OCI-LY1 (cell line): Measurements from ENCODE around the gene TAS2R1.

Source experiments
- H2AFZ ChIP-seq: fragments of 200-600 bp; sonication (generic), shearing (Covaris generic); 2 replicates; pipeline ENCODE4 v1.6.0; 2014; ENCODE audit warnings: antibody characterized with exemption, mild to moderate bottlenecking, low read length
- H3F3A ChIP-seq: fragments of 200-600 bp; sonication (generic), shearing (Covaris generic); 2 replicates; pipeline ENCODE4 v1.6.0; 2014; ENCODE audit warnings: mild to moderate bottlenecking, antibody characterized with exemption, low read length, moderate library complexity; ENCODE audit not compliant: insufficient read depth
- H3K27ac ChIP-seq: fragments of 200-600 bp; sonication (generic); 2 replicates; pipeline ENCODE4 v1.5.1; 2014; ENCODE audit warnings: low read length, mixed run types, mild to moderate bottlenecking, low read depth; ENCODE audit not compliant: poor library complexity, severe bottlenecking
- H3K27me3 ChIP-seq: fragments of 200-600 bp; sonication (generic); 2 replicates; pipeline ENCODE4 v1.6.0; 2014; ENCODE audit warnings: antibody characterized with exemption, mild to moderate bottlenecking, low read length, moderate library complexity; ENCODE audit not compliant: insufficient read depth
- H3K36me3 ChIP-seq: fragments of 200-600 bp; sonication (generic); 2 replicates; pipeline ENCODE4 v1.6.1; 2014; ENCODE audit warnings: mild to moderate bottlenecking, antibody characterized with exemption, low read length, moderate library complexity, mixed read lengths; ENCODE audit not compliant: insufficient read depth
- H3K4me1 ChIP-seq: fragments of 200-600 bp; sonication (generic); 2 replicates; pipeline ENCODE4 v1.5.1; 2014; ENCODE audit warnings: mild to moderate bottlenecking, low read length, moderate library complexity; ENCODE audit not compliant: insufficient read depth, severe bottlenecking
- H3K4me2 ChIP-seq: fragments of 200-600 bp; sonication (generic), shearing (Covaris generic); 2 replicates; pipeline ENCODE4 v1.6.1; 2014; ENCODE audit warnings: low read length
- H3K4me3 ChIP-seq: fragments of 200-600 bp; sonication (generic); 2 replicates; pipeline ENCODE4 v1.5.1; 2014; ENCODE audit warnings: low read length, low read depth, mild to moderate bottlenecking, mixed read lengths; ENCODE audit not compliant: poor library complexity, severe bottlenecking
- H3K79me2 ChIP-seq: fragments of 200-600 bp; shearing (Covaris generic); 2 replicates; pipeline ENCODE4 v1.6.1; 2016; ENCODE audit warnings: mixed run types, low read length, mixed read lengths; ENCODE audit not compliant: insufficient read depth
- H3K9ac ChIP-seq: fragments of 200-600 bp; sonication (generic), shearing (Covaris generic); 2 replicates; pipeline ENCODE4 v1.6.1; 2014; ENCODE audit warnings: mild to moderate bottlenecking, low read length, mixed read lengths
- H3K9me2 ChIP-seq: fragments of 200-600 bp; sonication (generic), shearing (Covaris generic); 2 replicates; pipeline ENCODE4 v1.6.1; 2014; ENCODE audit warnings: low read depth, mild to moderate bottlenecking, low read length, mixed read lengths
- H3K9me3 ChIP-seq: fragments of 200-600 bp; shearing (Covaris generic); 2 replicates; pipeline ENCODE4 v1.6.1; 2014; ENCODE audit warnings: low read length, mixed read lengths
- H4K20me1 ChIP-seq: fragments of 200-600 bp; sonication (generic), shearing (Covaris generic); 2 replicates; pipeline ENCODE4 v1.6.0; 2016; ENCODE audit warnings: mild to moderate bottlenecking, low read length; ENCODE audit not compliant: insufficient read depth
- EZH2 ChIP-seq: fragments of 200-600 bp; sonication (generic), shearing (Covaris generic); IDR thresholded peaks from 2 replicates; pipeline ENCODE4 v1.8.0; 2017; ENCODE audit warnings: borderline replicate concordance, mixed run types, mild to moderate bottlenecking, antibody characterized with exemption, low read length, moderate library complexity, mixed read lengths
- TF ChIP-seq, protein P1 (sequence below): fragments of 200-600 bp; sonication (generic), shearing (Covaris generic); IDR thresholded peaks from 2 replicates; pipeline ENCODE4 v1.5.1; 2017; ENCODE audit warnings: mild to moderate bottlenecking, antibody characterized with exemption, low read length, moderate library complexity, mixed read lengths

The TAS2R1 gene

DNA sequence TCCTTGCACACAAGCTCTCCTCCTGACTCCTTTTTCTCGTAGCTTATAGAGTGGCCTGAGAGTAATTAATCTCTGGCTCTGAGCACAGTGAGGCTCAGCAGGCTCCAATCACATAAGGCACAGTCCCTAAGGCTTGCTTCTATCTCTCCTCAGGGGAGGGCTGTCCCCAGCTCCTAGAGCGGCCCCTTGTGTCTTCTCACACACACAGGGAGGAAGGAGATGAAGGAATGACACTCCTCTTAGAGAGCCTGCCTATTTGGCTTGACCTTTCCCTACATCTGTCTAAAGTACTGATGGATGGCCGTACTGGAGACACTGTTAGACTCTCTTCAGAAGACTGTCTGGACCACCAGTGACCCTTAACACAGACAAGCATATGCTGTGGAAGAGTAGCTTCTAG is 12.9 kb downstream of the TAS2R1 start:
- TF ChIP-seq, protein P1, sequence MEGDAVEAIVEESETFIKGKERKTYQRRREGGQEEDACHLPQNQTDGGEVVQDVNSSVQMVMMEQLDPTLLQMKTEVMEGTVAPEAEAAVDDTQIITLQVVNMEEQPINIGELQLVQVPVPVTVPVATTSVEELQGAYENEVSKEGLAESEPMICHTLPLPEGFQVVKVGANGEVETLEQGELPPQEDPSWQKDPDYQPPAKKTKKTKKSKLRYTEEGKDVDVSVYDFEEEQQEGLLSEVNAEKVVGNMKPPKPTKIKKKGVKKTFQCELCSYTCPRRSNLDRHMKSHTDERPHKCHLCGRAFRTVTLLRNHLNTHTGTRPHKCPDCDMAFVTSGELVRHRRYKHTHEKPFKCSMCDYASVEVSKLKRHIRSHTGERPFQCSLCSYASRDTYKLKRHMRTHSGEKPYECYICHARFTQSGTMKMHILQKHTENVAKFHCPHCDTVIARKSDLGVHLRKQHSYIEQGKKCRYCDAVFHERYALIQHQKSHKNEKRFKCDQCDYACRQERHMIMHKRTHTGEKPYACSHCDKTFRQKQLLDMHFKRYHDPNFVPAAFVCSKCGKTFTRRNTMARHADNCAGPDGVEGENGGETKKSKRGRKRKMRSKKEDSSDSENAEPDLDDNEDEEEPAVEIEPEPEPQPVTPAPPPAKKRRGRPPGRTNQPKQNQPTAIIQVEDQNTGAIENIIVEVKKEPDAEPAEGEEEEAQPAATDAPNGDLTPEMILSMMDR, result no peak
- no peak for TF ChIP-seq EZH2
- Histone ChIP-seq H3K79me2 (no peaks in the 10 kb centered on the region), H3K4me1 (no peaks in the 10 kb centered on the region), H4K20me1 (no peaks in the 10 kb centered on the region), H3F3A (no peaks in the 10 kb centered on the region), H3K4me3 (no peak overlapping the region), H3K27ac (no peak overlapping the region), H3K4me2 (no peak overlapping the region), H3K9me2 (no peaks in the 10 kb centered on the region), H3K9ac (no peak overlapping the region), H3K27me3 (no peaks in the 10 kb centered on the region), H3K36me3 (no peaks in the 10 kb centered on the region), H3K9me3 (no peaks in the 10 kb centered on the region), H2AFZ (no peak overlapping the region)

DNA sequence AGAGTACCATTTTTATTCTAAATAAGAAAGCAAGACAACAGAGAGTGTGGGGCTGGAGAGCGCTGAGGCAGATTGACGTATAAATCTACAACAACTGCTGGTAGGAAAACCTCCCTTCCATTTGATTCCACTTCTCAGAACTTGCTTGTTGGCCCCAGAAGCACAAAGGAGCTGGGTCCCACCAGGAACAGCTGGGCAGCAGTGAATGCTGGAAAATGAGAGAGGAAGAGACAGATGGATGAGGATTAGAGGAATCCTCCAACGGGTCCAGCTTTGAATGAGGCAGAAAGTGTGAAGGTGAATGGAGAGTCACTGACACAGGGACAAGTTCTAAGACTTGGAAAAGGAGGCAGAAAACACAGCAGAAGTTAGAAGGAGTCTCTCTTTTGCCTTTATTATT is 14.8 kb downstream of the TAS2R1 start:
- H3F3A ChIP-seq, result no peaks in the 10 kb centered on the region
- no peaks in the 10 kb centered on the region for H3K9me3 ChIP-seq
- no peak overlapping the region for H3K4me3 ChIP-seq
- no peaks in the 10 kb centered on the region for H4K20me1 ChIP-seq
- H3K36me3 ChIP-seq, result no peaks in the 10 kb centered on the region
- no peaks in the 10 kb centered on the region for H3K27me3 ChIP-seq
- H3K4me1 ChIP-seq, result no peaks in the 10 kb centered on the region
- TF ChIP-seq EZH2, result no peak
- TF ChIP-seq, protein P1, result no peak
- no peak overlapping the region for H3K4me2 ChIP-seq
- no peak overlapping the region for H3K27ac ChIP-seq
- no peaks in the 10 kb centered on the region for H3K9me2 ChIP-seq
- H3K79me2 ChIP-seq, result no peaks in the 10 kb centered on the region
- H3K9ac ChIP-seq, result no peak overlapping the region
- H2AFZ ChIP-seq, result no peak overlapping the region

DNA sequence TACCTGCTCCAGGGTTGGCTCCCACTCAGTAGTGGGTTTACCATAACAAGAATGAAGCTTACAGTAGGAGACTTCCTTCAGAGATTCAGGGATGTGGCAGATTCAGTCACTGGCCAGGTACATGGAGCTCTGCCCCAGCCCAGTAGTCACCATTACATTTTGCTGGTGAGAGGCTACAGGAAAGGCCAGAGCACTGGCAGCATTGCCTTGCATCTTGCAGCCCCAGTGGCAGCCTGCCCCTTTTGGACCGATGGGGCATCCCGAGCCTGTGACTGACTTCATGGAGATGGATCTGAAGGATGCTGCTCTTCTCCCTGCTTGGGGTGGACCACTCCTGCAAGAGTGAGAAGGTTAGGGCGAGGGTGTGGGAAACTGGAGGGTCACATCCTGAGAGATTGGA is 16.8 kb downstream of the TAS2R1 start:
- Histone ChIP-seq H3K9ac (no peak overlapping the region), H3K27ac (no peak overlapping the region)

More for the DNA sequence above, 16.8 kb downstream of the TAS2R1 start:
- H4K20me1 ChIP-seq, result no peaks in the 10 kb centered on the region
- H3K36me3 ChIP-seq, result no peaks in the 10 kb centered on the region
- no peaks in the 10 kb centered on the region for H3K4me1 ChIP-seq
- H3K4me3 ChIP-seq, result no peak overlapping the region
- no peak overlapping the region for H2AFZ ChIP-seq
- H3K79me2 ChIP-seq, result no peaks in the 10 kb centered on the region
- TF ChIP-seq EZH2, result no peak
- TF ChIP-seq, protein P1, result no peak
- no peak overlapping the region for H3K4me2 ChIP-seq
- H3F3A ChIP-seq, result no peaks in the 10 kb centered on the region
- no peaks in the 10 kb centered on the region for H3K9me3 ChIP-seq
- H3K9me2 ChIP-seq, result no peaks in the 10 kb centered on the region
- H3K27me3 ChIP-seq, result no peaks in the 10 kb centered on the region
